T47D (cell line): Measurements from ENCODE around the gene ABI3BP.

Experiments
- DNase-seq, 2 experiments: peaks; one replicate each; pipeline versions ENCODE4 v3.0.0 to v3.0.0-alpha.2; 2011 to 2012; ENCODE audit warnings: low read depth in 1 of 2, low spot score in 1 of 2
- JUND ChIP-seq: IDR thresholded peaks from 2 replicates; pipeline ENCODE4 v1.6.1; 2012; ENCODE audit warnings: low read depth
- in situ Hi-C: cut with HindIII; loops from 2 replicates; pipeline ENCODE4 v1.10.0; 2016; ENCODE audit warnings: low sequenced_read_pairs, low pct_unique_long_range_greater_than_20kb

Gene ABI3BP

DNA sequence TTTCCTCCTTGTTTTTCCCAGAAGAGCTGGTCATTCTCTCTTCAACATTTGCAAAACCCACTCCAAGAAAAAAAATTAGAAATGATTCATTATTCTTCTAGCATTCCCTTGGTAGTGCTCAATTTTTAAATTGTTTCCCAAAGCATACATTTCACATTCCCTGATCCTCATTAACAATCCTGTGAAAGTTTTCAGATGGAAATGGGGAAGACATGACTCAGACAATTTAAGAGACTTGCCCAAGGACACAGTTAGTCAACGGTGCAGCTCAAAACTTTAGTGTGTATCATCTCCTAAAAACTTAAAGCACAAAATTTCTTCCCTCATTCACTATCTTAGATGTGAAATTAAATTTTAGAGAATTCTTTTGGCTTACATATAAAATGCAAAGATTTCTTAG, 17.1 kb upstream of the ABI3BP start:
- in situ Hi-C loops, result no loop called here
- TF ChIP-seq JUND, result no peak
- no peak for DNase-seq

- in situ Hi-C loops, result no loop called here
- no peak for TF ChIP-seq JUND
- no peak for DNase-seq
Observed at GRCh38 chr3:101009386-101009785, 16.2 kb upstream of the ABI3BP start.

DNA sequence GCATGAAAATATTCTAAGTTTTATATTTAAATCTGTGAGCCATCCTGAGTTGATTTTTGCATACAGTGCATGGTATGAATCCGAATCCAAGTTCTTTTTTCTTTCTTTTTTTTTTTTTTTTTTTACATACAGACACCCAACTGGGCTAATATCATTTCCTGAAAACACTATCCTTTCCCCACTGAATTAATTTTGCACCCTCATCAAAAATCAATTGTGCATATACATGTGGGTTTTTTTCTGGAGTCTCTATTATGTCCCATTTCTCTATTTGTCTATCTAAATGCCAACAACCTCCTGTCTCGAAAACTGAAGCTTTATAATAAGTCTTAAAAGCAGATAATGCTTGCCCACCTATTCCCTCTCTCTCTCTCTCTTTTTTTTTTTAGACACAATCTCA, 5.9 kb upstream of the ABI3BP start:
- in situ Hi-C loops, result no loop called here
- no peak for TF ChIP-seq JUND
- DNase-seq, result no peak

GRCh38 chr3:100994809-100995208, 1.6 kb upstream of the ABI3BP start:
- in situ Hi-C loops, result no loop called here
- no peak for DNase-seq
- no peak for TF ChIP-seq JUND

DNA sequence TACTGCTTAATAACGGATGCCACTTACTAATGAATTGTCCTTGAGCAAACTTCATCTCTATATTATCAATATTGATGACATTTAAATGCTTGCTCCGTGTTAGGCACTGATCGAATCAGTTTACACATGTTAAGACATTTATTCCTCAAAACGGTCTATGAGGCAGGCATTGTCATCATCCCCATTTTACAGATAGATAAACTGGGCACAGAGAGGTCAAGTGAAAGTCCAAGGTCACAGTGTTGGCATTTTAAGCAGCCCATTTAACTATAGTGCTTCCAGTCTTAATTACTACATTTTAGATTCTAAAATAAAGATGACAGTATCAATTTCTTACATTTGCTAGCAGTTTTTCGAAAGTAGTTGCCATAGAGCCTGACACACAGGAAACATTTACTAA, 966 bp upstream of the ABI3BP start:
- no peak for TF ChIP-seq JUND
- in situ Hi-C loops, result no loop called here
- no peak for DNase-seq

- no peak for TF ChIP-seq JUND
- in situ Hi-C loops, result no loop called here
- DNase-seq, result peak in 1 of 2 experiments; percentile 27
Observed at GRCh38 chr3:100992231-100993012, 799 bp downstream of the ABI3BP start.

DNA sequence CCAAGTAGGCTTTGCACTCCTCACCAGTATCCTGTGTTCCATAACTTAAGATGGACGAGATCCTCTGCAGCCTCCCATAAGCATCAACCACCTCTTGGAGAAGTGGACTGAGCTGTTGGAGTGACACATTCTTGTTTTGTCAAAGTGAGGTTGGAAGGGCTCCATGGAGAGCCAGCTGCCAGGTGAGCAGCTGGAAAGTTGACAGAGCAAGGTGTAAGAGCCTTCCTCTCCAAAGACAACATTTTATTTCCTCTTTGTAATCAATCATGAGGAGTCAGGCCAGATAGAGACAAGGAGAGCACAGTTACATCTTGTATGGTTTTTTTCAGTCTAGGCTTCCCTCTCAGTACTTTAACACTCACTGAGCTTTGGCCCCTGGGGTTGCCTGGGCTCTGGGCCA, 5.1 kb downstream of the ABI3BP start:
- in situ Hi-C loops, result no loop called here
- no peak for DNase-seq
- no peak for TF ChIP-seq JUND

DNA sequence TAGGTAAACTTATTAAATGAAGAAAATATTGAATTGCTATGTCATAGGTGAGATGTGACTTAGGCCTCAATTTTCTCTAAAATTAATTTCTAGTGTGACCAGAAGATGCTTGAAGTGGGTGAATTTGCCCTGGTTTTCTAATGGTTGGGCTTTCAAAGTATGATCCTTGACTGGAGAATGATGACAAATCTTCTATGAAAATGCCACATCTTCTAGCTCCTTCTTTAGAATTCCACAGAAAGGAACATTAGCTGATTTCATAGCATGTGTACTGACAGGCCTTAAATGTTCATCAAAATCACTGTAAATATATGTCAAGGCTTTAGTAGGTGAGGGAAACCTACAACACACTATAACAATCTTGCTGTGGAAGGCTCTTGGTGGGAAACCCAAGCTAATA, 8.9 kb downstream of the ABI3BP start:
- in situ Hi-C loops, result no loop called here
- no peak for DNase-seq
- TF ChIP-seq JUND, result no peak

GRCh38 chr3:100982710-100983109, 10.5 kb downstream of the ABI3BP start:
- no peak for DNase-seq
- in situ Hi-C loops, result no loop called here

DNA sequence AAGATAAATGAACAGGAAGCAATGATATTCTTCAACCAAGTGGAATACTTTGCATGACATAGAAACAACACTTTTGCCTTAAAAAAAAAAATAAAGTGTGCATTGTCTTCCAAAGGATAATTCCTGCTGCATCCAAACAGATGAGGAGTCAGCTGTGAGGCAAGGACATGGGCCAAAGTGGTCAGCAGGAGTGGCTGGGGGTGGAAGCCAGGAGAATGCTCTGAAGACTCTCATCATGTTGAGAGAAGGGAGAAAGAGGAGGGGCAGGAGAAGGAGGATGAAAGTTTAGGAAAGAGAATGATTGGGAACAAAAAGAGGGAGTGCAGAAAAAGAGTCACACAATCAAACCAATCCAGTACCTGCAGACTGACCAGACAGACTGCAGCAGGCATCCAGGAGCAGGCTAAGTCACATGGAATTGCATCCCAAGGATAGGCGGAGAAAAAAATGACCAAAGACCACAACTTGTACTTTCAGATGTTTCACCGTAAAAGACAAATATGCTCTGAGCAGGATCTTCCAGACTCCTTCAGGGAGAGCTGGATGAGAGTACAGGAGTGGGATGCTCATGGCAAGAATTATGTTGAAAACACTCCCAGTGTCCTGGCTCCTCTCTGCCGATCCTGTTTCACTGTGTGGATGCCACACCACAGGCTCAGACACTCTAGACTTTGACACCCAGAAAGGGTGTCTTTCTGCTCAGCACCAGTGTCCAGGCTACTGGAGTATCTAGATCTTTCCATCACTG, 11.9 kb downstream of the ABI3BP start:
- DNase-seq, result no peak
- TF ChIP-seq JUND, result no peak
- in situ Hi-C loops, result no loop called here

More at GRCh38 chr3:100982710-100983109, 10.5 kb downstream of the ABI3BP start:
- no peak for TF ChIP-seq JUND

DNA sequence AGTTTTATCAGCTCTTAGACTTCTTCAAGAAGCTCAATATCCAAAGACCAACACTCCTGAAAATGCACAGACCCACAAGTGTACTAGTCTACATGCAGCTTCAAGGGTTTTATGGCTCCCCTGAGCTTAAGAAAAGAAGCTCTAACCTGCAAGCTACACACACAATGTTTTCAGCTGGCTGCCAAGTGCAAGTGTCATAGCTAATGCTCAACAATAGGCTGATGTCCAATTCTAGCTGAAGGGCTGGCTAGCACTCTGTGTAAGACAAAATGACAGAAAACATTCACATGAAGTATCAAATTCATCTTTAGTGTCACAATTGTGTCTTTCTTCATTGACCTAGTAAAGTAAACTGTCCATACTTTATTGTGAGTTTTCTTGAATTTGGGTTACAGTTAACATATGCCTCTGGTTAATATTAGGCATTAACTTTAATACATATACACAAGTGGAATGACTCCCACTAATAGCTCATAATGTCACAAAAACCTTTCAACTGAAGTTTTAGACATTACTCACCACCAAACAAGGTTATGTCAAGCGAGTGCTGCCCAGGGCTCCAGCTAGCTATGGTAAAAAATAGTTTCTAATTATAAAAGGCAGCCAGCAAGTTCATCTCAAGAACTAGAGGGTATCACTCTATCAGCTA, 15.1 kb downstream of the ABI3BP start:
- in situ Hi-C loops, result no loop called here
- TF ChIP-seq JUND, result no peak
- no peak for DNase-seq

DNA sequence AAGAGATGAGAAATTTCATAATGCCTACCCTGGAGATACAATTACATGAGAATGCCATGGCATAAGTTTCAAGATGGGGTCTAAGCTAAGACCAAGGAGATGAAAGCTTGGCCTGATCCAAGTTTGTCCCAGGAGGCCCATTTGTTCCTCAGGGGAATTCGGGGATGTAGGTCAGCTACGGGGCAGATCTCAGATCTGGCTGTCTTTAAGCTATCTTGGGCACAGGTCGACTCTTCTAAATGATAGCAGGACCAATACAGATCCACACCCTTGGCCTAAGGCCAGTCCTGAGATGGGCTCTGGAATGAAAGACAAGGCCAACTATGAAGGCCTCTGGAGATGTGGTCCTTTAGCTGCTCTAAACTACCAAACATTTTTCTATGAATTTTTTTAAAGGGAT, 16.6 kb downstream of the ABI3BP start:
- DNase-seq, result no peak
- in situ Hi-C loops, result no loop called here
- TF ChIP-seq JUND, result no peak

GRCh38 chr3:100975714-100976113, 17.5 kb downstream of the ABI3BP start:
- DNase-seq, result no peak
- TF ChIP-seq JUND, result no peak
- in situ Hi-C loops, result no loop called here
